Gastrocnemius medialis (tissue), 4 donors: ENCODE data around the gene GALNT5.

Experiments
- CTCF ChIP-seq, 5 experiments: fragments of 450-650 bp in 3 of 5; fragments of 200-600 bp in 2 of 5; sonication (generic) in 2 of 5; IDR thresholded peaks in 4 of 5; conservative IDR thresholded peaks in 1 of 5; 1 replicate in 4 of 5; 2 replicates in 1 of 5; pipeline ENCODE4 v1.5.1; 2016 to 2019; ENCODE audit warnings: antibody characterized with exemption in 5 of 5, mild to moderate bottlenecking in 3 of 5, moderate library complexity in 3 of 5
- POLR2A ChIP-seq, 2 donors: fragments of 450-650 bp; IDR thresholded peaks; one replicate each; pipeline ENCODE4 v1.6.1; 2017; ENCODE audit warnings: antibody characterized with exemption in 2 of 2, mild to moderate bottlenecking in 2 of 2, moderate library complexity in 2 of 2

- TF ChIP-seq CTCF (IDR thresholded peaks at IDR 0.05 in 4 of 5, conservative IDR thresholded peaks at IDR 0.05 in 1 of 5) (no peak), POLR2A (IDR thresholded peaks at IDR 0.05) (no peak)
These were observed 3.5 kb upstream of the GALNT5 start for GRCh38 chr2:157254041-157254440.
